ENCODE results near the gene RAI14.

Gene RAI14

DNA sequence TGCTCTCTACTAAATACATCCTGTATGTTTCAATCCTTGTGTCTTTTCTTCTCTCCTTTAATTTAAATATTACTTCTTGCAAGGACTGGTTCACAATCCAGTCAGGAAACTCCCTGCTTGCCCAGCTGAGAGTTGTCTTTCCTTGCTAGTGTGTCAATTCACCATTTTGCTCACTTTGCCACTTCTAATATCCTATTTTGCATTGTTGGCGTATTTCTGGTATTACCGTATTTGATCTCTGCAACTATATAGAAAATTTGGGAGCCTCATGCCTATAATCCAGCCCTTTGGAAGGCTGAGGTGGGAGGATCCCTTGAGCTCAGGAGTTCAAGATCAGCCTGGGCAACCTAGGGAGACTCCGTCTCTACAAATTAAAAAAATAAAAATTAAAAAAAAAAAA, 92.3 kb downstream of the RAI14 start:
- Histone ChIP-seq H3K4me3 (ENCODE audit: low read length) (no peak overlapping the region), H3K9me2 (replicated peaks; ENCODE audit: insufficient read depth, low read length) (no peaks in the 10 kb centered on the region), H3K4me1 (ENCODE audit: low read length) (no peaks in the 10 kb centered on the region), H3F3A (ENCODE audit: insufficient read depth, low read length) (no peaks in the 10 kb centered on the region), H3K4me2 (ENCODE audit: low read depth, low read length) (no peak overlapping the region), H3K79me2 (ENCODE audit: low read length) (no peaks in the 10 kb centered on the region), H3K36me3 (replicated peaks; ENCODE audit: insufficient read depth, low read length) (no peaks in the 10 kb centered on the region), H2AFZ (ENCODE audit: low read length) (no peak overlapping the region), H3K27me3 (replicated peaks; ENCODE audit: insufficient read depth, low read length) (no peaks in the 10 kb centered on the region), H3K9ac (ENCODE audit: low read length) (no peak overlapping the region), H3K9me3 (replicated peaks; ENCODE audit: insufficient read depth, low read length) (no peaks in the 10 kb centered on the region), H3K27ac (ENCODE audit: low read length) (no peak overlapping the region), H4K20me1 (ENCODE audit: insufficient read depth, low read length) (no peaks in the 10 kb centered on the region)
- TF ChIP-seq EZH2phosphoT487 (IDR thresholded peaks at IDR 0.05; ENCODE audit: low read length) (no peak), EZH2 (optimal IDR thresholded peaks at IDR 0.05; ENCODE audit: low read depth, low read length) (no peak)
- TF ChIP-seq, protein P1, sequence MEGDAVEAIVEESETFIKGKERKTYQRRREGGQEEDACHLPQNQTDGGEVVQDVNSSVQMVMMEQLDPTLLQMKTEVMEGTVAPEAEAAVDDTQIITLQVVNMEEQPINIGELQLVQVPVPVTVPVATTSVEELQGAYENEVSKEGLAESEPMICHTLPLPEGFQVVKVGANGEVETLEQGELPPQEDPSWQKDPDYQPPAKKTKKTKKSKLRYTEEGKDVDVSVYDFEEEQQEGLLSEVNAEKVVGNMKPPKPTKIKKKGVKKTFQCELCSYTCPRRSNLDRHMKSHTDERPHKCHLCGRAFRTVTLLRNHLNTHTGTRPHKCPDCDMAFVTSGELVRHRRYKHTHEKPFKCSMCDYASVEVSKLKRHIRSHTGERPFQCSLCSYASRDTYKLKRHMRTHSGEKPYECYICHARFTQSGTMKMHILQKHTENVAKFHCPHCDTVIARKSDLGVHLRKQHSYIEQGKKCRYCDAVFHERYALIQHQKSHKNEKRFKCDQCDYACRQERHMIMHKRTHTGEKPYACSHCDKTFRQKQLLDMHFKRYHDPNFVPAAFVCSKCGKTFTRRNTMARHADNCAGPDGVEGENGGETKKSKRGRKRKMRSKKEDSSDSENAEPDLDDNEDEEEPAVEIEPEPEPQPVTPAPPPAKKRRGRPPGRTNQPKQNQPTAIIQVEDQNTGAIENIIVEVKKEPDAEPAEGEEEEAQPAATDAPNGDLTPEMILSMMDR (IDR thresholded peaks at IDR 0.05; ENCODE audit: low read length) = no peak
- no peak for DNase-seq

- Histone ChIP-seq H3F3A (ENCODE audit: insufficient read depth, low read length) (no peaks in the 10 kb centered on the region), H3K27ac (ENCODE audit: low read length) (no peak overlapping the region), H2AFZ (ENCODE audit: low read length) (no peak overlapping the region), H3K36me3 (replicated peaks; ENCODE audit: insufficient read depth, low read length) (no peaks in the 10 kb centered on the region), H3K79me2 (ENCODE audit: low read length) (no peaks in the 10 kb centered on the region), H3K9me3 (replicated peaks; ENCODE audit: insufficient read depth, low read length) (no peaks in the 10 kb centered on the region), H3K4me1 (ENCODE audit: low read length) (no peaks in the 10 kb centered on the region), H3K27me3 (replicated peaks; ENCODE audit: insufficient read depth, low read length) (no peaks in the 10 kb centered on the region), H3K9me2 (replicated peaks; ENCODE audit: insufficient read depth, low read length) (no peaks in the 10 kb centered on the region), H3K4me2 (ENCODE audit: low read depth, low read length) (no peak overlapping the region), H3K4me3 (ENCODE audit: low read length) (no peak overlapping the region), H4K20me1 (ENCODE audit: insufficient read depth, low read length) (no peaks in the 10 kb centered on the region), H3K9ac (ENCODE audit: low read length) (no peak overlapping the region)
- TF ChIP-seq, protein P1 (IDR thresholded peaks at IDR 0.05; ENCODE audit: low read length) = no peak
- TF ChIP-seq EZH2phosphoT487 (IDR thresholded peaks at IDR 0.05; ENCODE audit: low read length) (no peak), EZH2 (optimal IDR thresholded peaks at IDR 0.05; ENCODE audit: low read depth, low read length) (no peak)
- no peak for DNase-seq
These were observed 93.3 kb downstream of the RAI14 start for GRCh38 chr5:34749431-34749873.

GRCh38 chr5:34750206-34750605, 94.1 kb downstream of the RAI14 start:
- Histone ChIP-seq H3K4me1 (ENCODE audit: low read length) (no peaks in the 10 kb centered on the region), H3K27ac (ENCODE audit: low read length) (no peak overlapping the region), H3K9me2 (replicated peaks; ENCODE audit: insufficient read depth, low read length) (no peaks in the 10 kb centered on the region), H4K20me1 (ENCODE audit: insufficient read depth, low read length) (no peaks in the 10 kb centered on the region), H2AFZ (ENCODE audit: low read length) (no peak overlapping the region), H3K79me2 (ENCODE audit: low read length) (no peaks in the 10 kb centered on the region), H3K36me3 (replicated peaks; ENCODE audit: insufficient read depth, low read length) (no peaks in the 10 kb centered on the region), H3K27me3 (replicated peaks; ENCODE audit: insufficient read depth, low read length) (no peaks in the 10 kb centered on the region), H3K4me3 (ENCODE audit: low read length) (no peak overlapping the region), H3F3A (ENCODE audit: insufficient read depth, low read length) (no peaks in the 10 kb centered on the region), H3K9me3 (replicated peaks; ENCODE audit: insufficient read depth, low read length) (no peaks in the 10 kb centered on the region), H3K4me2 (ENCODE audit: low read depth, low read length) (no peak overlapping the region), H3K9ac (ENCODE audit: low read length) (no peak overlapping the region)
- DNase-seq = no peak
- no peak for TF ChIP-seq EZH2 (optimal IDR thresholded peaks at IDR 0.05; ENCODE audit: low read depth, low read length)
- TF ChIP-seq, protein P1 (IDR thresholded peaks at IDR 0.05; ENCODE audit: low read length) = no peak
- TF ChIP-seq EZH2phosphoT487 (IDR thresholded peaks at IDR 0.05; ENCODE audit: low read length) = no peak

Measured in MM.1S (cell line).